ENCODE measurements around the gene KIF1C.
"Not testable (repeated sequence)": the region's sequence is repeated elsewhere in the genome, so short reads cannot be mapped to it uniquely, and the experiment has no call there.

KIF1C gene

GRCh38 chr17:5027916-5028315 lies 30.2 kb downstream of the KIF1C start:
- no peak overlapping the region for H3K23ac ChIP-seq (ENCODE audit: low read length)
- H3K4me2 ChIP-seq (ENCODE audit: low read length) = no peak overlapping the region
- no peak overlapping the region for H3K56ac ChIP-seq (ENCODE audit: low read length)
- H3K27me3 ChIP-seq (ENCODE audit: insufficient read depth, low read length, poor library complexity) = no peaks in the 10 kb centered on the region
- H3K27ac ChIP-seq (ENCODE audit: low read depth, low read length) = no peak overlapping the region
- H3K79me1 ChIP-seq (ENCODE audit: low read length) = no peaks in the 10 kb centered on the region
- H4K5ac ChIP-seq (ENCODE audit: low read length) = no peak overlapping the region
- H3K36me3 ChIP-seq (ENCODE audit: control insufficient read depth, insufficient read depth, low read length) = no peaks in the 10 kb centered on the region
- no peak overlapping the region for H3K18ac ChIP-seq (ENCODE audit: low read length)
- no peak for DNase-seq
- no peaks in the 10 kb centered on the region for H3K79me2 ChIP-seq (ENCODE audit: control insufficient read depth, insufficient read depth, low read length)
- H2AK5ac ChIP-seq (ENCODE audit: low read length) = no peak overlapping the region
- H2BK120ac ChIP-seq (ENCODE audit: low read depth, low read length) = no peak overlapping the region
- no peak overlapping the region for H2BK5ac ChIP-seq (ENCODE audit: low read length)
- no peaks in the 10 kb centered on the region for H3K4me1 ChIP-seq (ENCODE audit: control insufficient read depth, low read depth, low read length)
- WGBS (ENCODE audit: extremely low coverage, insufficient coverage, low lambda C conversion rate) = no CpG with 5 or more reads among the region's 5 CpGs
- H3K4ac ChIP-seq (ENCODE audit: low read depth, low read length) = no peak overlapping the region
- no peak overlapping the region for H3K9ac ChIP-seq (ENCODE audit: low read length)
- H3K4me3 ChIP-seq (ENCODE audit: low read length) = no peak overlapping the region
- H2BK15ac ChIP-seq (replicated peaks; ENCODE audit: low read depth) = no peak overlapping the region
- no peak overlapping the region for H4K8ac ChIP-seq (ENCODE audit: low read depth, low read length)

DNA sequence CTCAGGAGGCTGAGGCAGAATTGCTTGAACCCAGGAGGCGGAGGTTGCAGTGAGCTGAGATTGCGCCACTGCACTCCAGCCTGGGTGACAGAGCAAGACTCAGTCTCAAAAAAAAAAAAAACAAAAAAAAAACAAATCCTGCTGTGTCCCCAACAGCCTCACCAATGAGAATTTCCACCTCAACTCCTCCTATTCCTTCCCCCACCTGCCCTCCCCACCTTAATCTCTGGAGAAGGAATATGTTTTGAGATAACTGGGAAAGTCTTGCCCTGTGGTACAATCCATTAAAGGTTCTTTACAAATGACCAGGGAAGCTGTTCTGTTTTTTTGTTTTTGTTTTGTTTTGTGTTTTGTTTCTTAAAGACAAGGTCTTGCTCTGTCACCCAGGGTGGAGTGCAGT lies 32.4 kb downstream of the KIF1C start:
- H2BK5ac ChIP-seq (ENCODE audit: low read length); H3K23ac ChIP-seq (ENCODE audit: low read length); H3K4ac ChIP-seq (ENCODE audit: low read depth, low read length); H3K36me3 ChIP-seq (ENCODE audit: control insufficient read depth, insufficient read depth, low read length); H3K27ac ChIP-seq (ENCODE audit: low read depth, low read length); H3K4me1 ChIP-seq (ENCODE audit: control insufficient read depth, low read depth, low read length); H3K79me1 ChIP-seq (ENCODE audit: low read length); H3K18ac ChIP-seq (ENCODE audit: low read length); H3K9ac ChIP-seq (ENCODE audit: low read length); H2AK5ac ChIP-seq (ENCODE audit: low read length); H3K27me3 ChIP-seq (ENCODE audit: insufficient read depth, low read length, poor library complexity); H2BK15ac ChIP-seq (replicated peaks; ENCODE audit: low read depth); H2BK120ac ChIP-seq (ENCODE audit: low read depth, low read length); H3K4me3 ChIP-seq (ENCODE audit: low read length); DNase-seq; H3K4me2 ChIP-seq (ENCODE audit: low read length); H4K5ac ChIP-seq (ENCODE audit: low read length); H4K8ac ChIP-seq (ENCODE audit: low read depth, low read length); H3K79me2 ChIP-seq (ENCODE audit: control insufficient read depth, insufficient read depth, low read length); H3K56ac ChIP-seq (ENCODE audit: low read length): not testable (repeated sequence)
- no CpG with 5 or more reads among the region's 2 CpGs for WGBS (ENCODE audit: extremely low coverage, insufficient coverage, low lambda C conversion rate)

- peak; percentile 91 for DNase-seq
- Histone ChIP-seq H3K9ac (ENCODE audit: low read length) (peak overlapping the region; percentile 58), H2BK5ac (ENCODE audit: low read length) (no peak overlapping the region), H3K36me3 (ENCODE audit: control insufficient read depth, insufficient read depth, low read length) (no peaks in the 10 kb centered on the region), H3K79me1 (ENCODE audit: low read length) (no peaks in the 10 kb centered on the region), H3K79me2 (ENCODE audit: control insufficient read depth, insufficient read depth, low read length) (no peaks in the 10 kb centered on the region), H4K5ac (ENCODE audit: low read length) (no peak overlapping the region), H3K4me1 (ENCODE audit: control insufficient read depth, low read depth, low read length) (no peaks in the 10 kb centered on the region), H3K27me3 (ENCODE audit: insufficient read depth, low read length, poor library complexity) (no peaks in the 10 kb centered on the region), H2BK120ac (ENCODE audit: low read depth, low read length) (no peak overlapping the region), H4K8ac (ENCODE audit: low read depth, low read length) (no peak overlapping the region), H3K4ac (ENCODE audit: low read depth, low read length) (peak overlapping the region; percentile 48), H3K4me3 (ENCODE audit: low read length) (no peak overlapping the region), H2AK5ac (ENCODE audit: low read length) (no peak overlapping the region), H2BK15ac (replicated peaks; ENCODE audit: low read depth) (no peak overlapping the region), H3K18ac (ENCODE audit: low read length) (no peak overlapping the region), H3K23ac (ENCODE audit: low read length) (no peak overlapping the region), H3K56ac (ENCODE audit: low read length) (peak overlapping the region; percentile 70), H3K4me2 (ENCODE audit: low read length) (peak overlapping the region; percentile 46), H3K27ac (ENCODE audit: low read depth, low read length) (no peak overlapping the region)
- WGBS (ENCODE audit: extremely low coverage, insufficient coverage, low lambda C conversion rate) = no CpG with 5 or more reads among the region's 48 CpGs
Measured at GRCh38 chr17:5031365-5032082, 33.8 kb downstream of the KIF1C start.

DNA sequence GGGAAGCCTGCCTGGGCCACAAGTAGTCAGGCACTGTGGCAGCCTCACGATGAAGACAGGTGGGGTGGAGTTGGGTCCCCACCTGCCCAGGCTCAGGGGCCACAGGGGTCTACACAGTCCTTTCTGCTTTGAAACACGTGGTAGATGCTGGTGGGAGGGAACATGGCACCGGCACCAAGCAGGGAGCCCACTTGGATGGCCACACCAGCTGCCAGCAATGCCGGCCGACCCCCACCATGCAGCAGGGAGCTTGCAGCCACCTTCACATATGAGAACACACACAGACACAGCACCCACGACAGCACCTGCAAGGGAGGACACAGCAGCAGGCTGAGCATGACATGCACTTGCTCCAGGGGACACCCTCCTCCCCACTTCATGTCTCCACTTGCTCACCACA lies 35.1 kb downstream of the KIF1C start:
- Histone ChIP-seq H3K4me3 (ENCODE audit: low read length) (no peak overlapping the region), H3K79me2 (ENCODE audit: control insufficient read depth, insufficient read depth, low read length) (no peaks in the 10 kb centered on the region), H2BK120ac (ENCODE audit: low read depth, low read length) (no peak overlapping the region), H3K4ac (ENCODE audit: low read depth, low read length) (no peak overlapping the region), H2BK15ac (replicated peaks; ENCODE audit: low read depth) (no peak overlapping the region), H3K4me1 (ENCODE audit: control insufficient read depth, low read depth, low read length) (no peaks in the 10 kb centered on the region), H3K18ac (ENCODE audit: low read length) (no peak overlapping the region), H2BK5ac (ENCODE audit: low read length) (no peak overlapping the region), H3K27ac (ENCODE audit: low read depth, low read length) (no peak overlapping the region), H3K79me1 (ENCODE audit: low read length) (no peaks in the 10 kb centered on the region), H3K56ac (ENCODE audit: low read length) (no peak overlapping the region), H3K27me3 (ENCODE audit: insufficient read depth, low read length, poor library complexity) (no peaks in the 10 kb centered on the region), H3K4me2 (ENCODE audit: low read length) (no peak overlapping the region), H3K36me3 (ENCODE audit: control insufficient read depth, insufficient read depth, low read length) (no peaks in the 10 kb centered on the region), H2AK5ac (ENCODE audit: low read length) (no peak overlapping the region), H4K8ac (ENCODE audit: low read depth, low read length) (no peak overlapping the region), H4K5ac (ENCODE audit: low read length) (no peak overlapping the region), H3K23ac (ENCODE audit: low read length) (no peak overlapping the region), H3K9ac (ENCODE audit: low read length) (no peak overlapping the region)
- no peak for DNase-seq
- WGBS (ENCODE audit: extremely low coverage, insufficient coverage, low lambda C conversion rate) = no CpG with 5 or more reads among the region's 6 CpGs

- Histone ChIP-seq H4K5ac (ENCODE audit: low read length) (no peak overlapping the region), H2BK5ac (ENCODE audit: low read length) (no peak overlapping the region), H3K4me1 (ENCODE audit: control insufficient read depth, low read depth, low read length) (no peaks in the 10 kb centered on the region), H4K8ac (ENCODE audit: low read depth, low read length) (no peak overlapping the region), H3K9ac (ENCODE audit: low read length) (no peak overlapping the region), H3K79me2 (ENCODE audit: control insufficient read depth, insufficient read depth, low read length) (no peaks in the 10 kb centered on the region), H3K4me3 (ENCODE audit: low read length) (no peak overlapping the region), H3K23ac (ENCODE audit: low read length) (no peak overlapping the region), H2AK5ac (ENCODE audit: low read length) (no peak overlapping the region), H3K56ac (ENCODE audit: low read length) (no peak overlapping the region), H3K27ac (ENCODE audit: low read depth, low read length) (no peak overlapping the region), H3K27me3 (ENCODE audit: insufficient read depth, low read length, poor library complexity) (no peaks in the 10 kb centered on the region), H2BK15ac (replicated peaks; ENCODE audit: low read depth) (no peak overlapping the region), H3K18ac (ENCODE audit: low read length) (no peak overlapping the region), H3K79me1 (ENCODE audit: low read length) (no peaks in the 10 kb centered on the region), H3K4ac (ENCODE audit: low read depth, low read length) (no peak overlapping the region), H3K4me2 (ENCODE audit: low read length) (no peak overlapping the region), H3K36me3 (ENCODE audit: control insufficient read depth, insufficient read depth, low read length) (no peaks in the 10 kb centered on the region), H2BK120ac (ENCODE audit: low read depth, low read length) (no peak overlapping the region)
- no peak for DNase-seq
- WGBS (ENCODE audit: extremely low coverage, insufficient coverage, low lambda C conversion rate) = no CpG with 5 or more reads among the region's 13 CpGs
Measured at GRCh38 chr17:5033352-5034015, 35.7 kb downstream of the KIF1C start.
